Suppressor macrophage treated with lipopolysaccharide for 4 hours (primary cell): ENCODE data around the gene SLCO2B1.

Experiments used
- DNase-seq: peaks from one replicate; pipeline ENCODE4 v3.0.0-alpha.2; 2020

SLCO2B1 gene

GRCh38 chr11:75145972-75146519 lies 4.9 kb upstream of the SLCO2B1 start:
- no peak for DNase-seq

GRCh38 chr11:75146711-75147110 lies 4.2 kb upstream of the SLCO2B1 start:
- no peak for DNase-seq

- no peak for DNase-seq
Observed at GRCh38 chr11:75147191-75147874, 3.6 kb upstream of the SLCO2B1 start.

GRCh38 chr11:75147875-75148263 lies 3.0 kb upstream of the SLCO2B1 start:
- peak; percentile 94 for DNase-seq

- no peak for DNase-seq
Observed at GRCh38 chr11:75148436-75148983, 2.4 kb upstream of the SLCO2B1 start.

GRCh38 chr11:75149766-75150465 lies 991 bp upstream of the SLCO2B1 start:
- peak; percentile 65 for DNase-seq

GRCh38 chr11:75151346-75152047 lies 590 bp downstream of the SLCO2B1 start:
- DNase-seq, result no peak

GRCh38 chr11:75152090-75152489 lies 1.2 kb downstream of the SLCO2B1 start:
- DNase-seq, result no peak

GRCh38 chr11:75152651-75153427 lies 1.9 kb downstream of the SLCO2B1 start:
- DNase-seq, result no peak

GRCh38 chr11:75154646-75155569 lies 4.0 kb downstream of the SLCO2B1 start:
- DNase-seq, result no peak

- DNase-seq, result no peak
Observed at GRCh38 chr11:75155570-75156422, 4.9 kb downstream of the SLCO2B1 start.

- DNase-seq, result no peak
Observed at GRCh38 chr11:75158241-75158640, 7.3 kb downstream of the SLCO2B1 start.

GRCh38 chr11:75158696-75159150 lies 7.8 kb downstream of the SLCO2B1 start:
- DNase-seq, result no peak

GRCh38 chr11:75159151-75159953 lies 8.4 kb downstream of the SLCO2B1 start:
- DNase-seq, result no peak

- no peak for DNase-seq
Observed at GRCh38 chr11:75160220-75160757, 9.4 kb downstream of the SLCO2B1 start.

GRCh38 chr11:75160880-75161279 lies 10.0 kb downstream of the SLCO2B1 start:
- no peak for DNase-seq

GRCh38 chr11:75161506-75162095 lies 10.7 kb downstream of the SLCO2B1 start:
- no peak for DNase-seq

GRCh38 chr11:75162954-75163353 lies 12.0 kb downstream of the SLCO2B1 start:
- no peak for DNase-seq
